Caco-2 (cell line): ENCODE data around the gene PCID2. TPM values are rescaled to one million over a fixed set of nuclear protein-coding genes. Genes with fewer than 3 reads are reported as not detected.

Source experiments
- BruUV-seq: library from RNA; stranded (reverse); fragments of 400-500 nt; replicated peaks from 2 replicates; lab custom pipeline; 2021; lab: Mats Ljungman, UMichigan
- CTCF ChIA-PET: fragments of 300-600 bp; sonication (Branson Sonifier 250); formaldehyde crosslinking; loops from one replicate; lab custom pipeline; 2022; ENCODE audit warnings: antibody characterized with exemption; lab: Charles Lee
- POLR2A ChIA-PET: fragments of 300-600 bp; sonication (Branson Sonifier 250); formaldehyde crosslinking; loops from one replicate; lab custom pipeline; 2022; ENCODE audit warnings: antibody characterized with exemption; lab: Charles Lee
- DNase-seq, 2 experiments: peaks; one replicate each; pipeline versions ENCODE4 v3.0.0 to v3.0.0-alpha.2; 2020 to 2022
- H3K27me3 ChIP-seq: replicated peaks from 2 replicates; pipeline ENCODE4 v1.6.0; 2011; ENCODE audit warnings: low read length; ENCODE audit not compliant: control insufficient read depth, insufficient read depth
- H3K36me3 ChIP-seq: 2 replicates; pipeline ENCODE4 v1.5.1; 2011; ENCODE audit warnings: low read length; ENCODE audit not compliant: control insufficient read depth, insufficient read depth
- H3K4me1 ChIP-seq: fragments of 250-450 bp; sonication (Bioruptor Pico); 2 replicates; pipeline ENCODE4 v1.5.1; 2020; ENCODE audit warnings: mild to moderate bottlenecking
- H3K4me3 ChIP-seq: 2 replicates; pipeline ENCODE4 v1.5.1; 2011; ENCODE audit warnings: low read depth, mild to moderate bottlenecking, control low read depth, low read length
- H3K9me3 ChIP-seq: fragments of 250-450 bp; sonication (Bioruptor Pico); 2 replicates; pipeline ENCODE4 v1.5.1; 2020; ENCODE audit warnings: mild to moderate bottlenecking, moderate library complexity
- H3K27ac Mint-ChIP-seq: one replicate; pipeline ENCODE4 v1.8.0; 2022; ENCODE audit warnings: mixed read lengths; ENCODE audit not compliant: unreplicated experiment
- H3K27me3 Mint-ChIP-seq: one replicate; pipeline ENCODE4 v1.8.0; 2022; ENCODE audit warnings: mixed read lengths; ENCODE audit not compliant: insufficient read depth, unreplicated experiment
- H3K36me3 Mint-ChIP-seq: one replicate; pipeline ENCODE4 v1.8.0; 2022; ENCODE audit warnings: mild to moderate bottlenecking, mixed read lengths; ENCODE audit not compliant: insufficient read depth, unreplicated experiment
- H3K4me1 Mint-ChIP-seq: one replicate; pipeline ENCODE4 v1.8.0; 2022; ENCODE audit warnings: low read depth, mixed read lengths; ENCODE audit not compliant: unreplicated experiment
- H3K4me3 Mint-ChIP-seq: one replicate; pipeline ENCODE4 v1.8.0; 2022; ENCODE audit warnings: mild to moderate bottlenecking, moderate library complexity, mixed read lengths; ENCODE audit not compliant: unreplicated experiment
- H3K9me3 Mint-ChIP-seq: one replicate; pipeline ENCODE4 v1.8.0; 2022; ENCODE audit warnings: mixed read lengths; ENCODE audit not compliant: unreplicated experiment
- intact Hi-C: fragments of 100-400 bp; cut with micrococcal nuclease; formaldehyde crosslinking; loops from one replicate; pipeline ENCODE4 v1.10.0; 2022; ENCODE audit not compliant: unreplicated experiment
- total RNA-seq: library from RNA; stranded (reverse); gene quantifications from 2 replicates; pipeline ENCODE4 v1.2.3, GENCODE V29; 2022
- TF ChIP-seq, protein P1 (sequence below), 2 experiments: fragments of 200-600 bp in 1 of 2; IDR thresholded peaks; 1 replicate in 1 of 2; 2 replicates in 1 of 2; pipeline versions ENCODE4 v1.5.1 to v1.8.0; 2011 to 2022; ENCODE audit warnings: antibody characterized with exemption in 1 of 2, control low read depth in 1 of 2, inconsistent platforms in 1 of 2, low read depth in 1 of 2, low read length in 1 of 2, mild to moderate bottlenecking in 1 of 2, moderate library complexity in 1 of 2; ENCODE audit not compliant: insufficient read depth in 1 of 2, severe bottlenecking in 1 of 2, unreplicated experiment in 1 of 2

The PCID2 gene
- total RNA-seq, 1 experiment from 2014 or later, result 81.5 TPM

DNA sequence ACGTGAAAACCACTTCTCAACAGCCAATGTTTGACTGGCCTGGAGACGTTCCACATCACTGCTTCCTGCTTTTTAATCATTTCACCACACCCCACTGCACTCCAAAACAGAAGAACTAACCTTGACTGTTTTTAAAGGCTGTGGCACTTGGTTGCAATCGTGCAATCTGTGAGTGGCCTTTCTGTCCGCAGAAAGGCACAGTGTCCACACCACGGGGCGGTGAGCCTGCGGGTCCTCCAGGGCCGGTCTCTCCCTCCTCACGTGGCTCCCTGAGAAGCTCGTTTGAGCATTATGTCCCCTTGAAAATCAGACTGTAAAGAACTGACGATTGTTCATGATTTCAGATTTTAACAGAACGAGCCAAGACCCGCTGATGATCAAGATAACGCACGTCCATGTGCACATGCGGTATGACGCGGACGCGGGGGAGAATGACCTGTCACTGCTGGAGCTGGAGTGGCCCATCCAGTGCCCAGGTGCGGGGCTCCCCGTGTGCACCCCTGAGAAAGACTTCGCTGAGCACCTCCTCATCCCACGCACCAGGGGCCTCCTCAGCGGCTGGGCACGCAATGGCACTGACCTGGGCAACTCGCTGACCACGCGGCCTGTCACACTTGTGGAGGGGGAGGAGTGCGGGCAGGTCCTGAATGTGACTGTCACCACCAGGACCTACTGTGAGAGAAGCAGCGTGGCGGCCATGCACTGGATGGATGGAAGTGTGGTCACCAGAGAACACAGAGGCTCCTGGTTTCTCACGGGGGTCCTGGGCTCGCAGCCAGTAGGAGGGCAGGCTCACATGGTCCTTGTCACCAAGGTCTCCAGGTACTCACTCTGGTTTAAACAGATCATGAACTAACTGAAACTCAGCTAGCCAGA, 37.0 kb downstream of the PCID2 start:
- peaks cover 65% of the 10 kb centered on the region for H3K36me3 Mint-ChIP-seq
- Histone ChIP-seq H3K4me3 (no peak overlapping the region), H3K36me3 (peaks cover 2% of the 10 kb centered on the region), H3K4me1 (peaks cover 14% of the 10 kb centered on the region), H3K27me3 (no peaks in the 10 kb centered on the region), H3K9me3 (no peaks in the 10 kb centered on the region)
- H3K9me3 Mint-ChIP-seq, result no peaks in the 10 kb centered on the region
- H3K27ac Mint-ChIP-seq, result no peak overlapping the region
- no peaks in the 10 kb centered on the region for H3K27me3 Mint-ChIP-seq
- no peak for DNase-seq
- peaks cover 13% of the 10 kb centered on the region for H3K4me1 Mint-ChIP-seq
- intact Hi-C loops, result no loop called here
- no peak overlapping the region for H3K4me3 Mint-ChIP-seq
- ChIA-PET CTCF (no interaction called here), POLR2A (no interaction called here)
- no TSS peak for BruUV-seq
- TF ChIP-seq, protein P1, sequence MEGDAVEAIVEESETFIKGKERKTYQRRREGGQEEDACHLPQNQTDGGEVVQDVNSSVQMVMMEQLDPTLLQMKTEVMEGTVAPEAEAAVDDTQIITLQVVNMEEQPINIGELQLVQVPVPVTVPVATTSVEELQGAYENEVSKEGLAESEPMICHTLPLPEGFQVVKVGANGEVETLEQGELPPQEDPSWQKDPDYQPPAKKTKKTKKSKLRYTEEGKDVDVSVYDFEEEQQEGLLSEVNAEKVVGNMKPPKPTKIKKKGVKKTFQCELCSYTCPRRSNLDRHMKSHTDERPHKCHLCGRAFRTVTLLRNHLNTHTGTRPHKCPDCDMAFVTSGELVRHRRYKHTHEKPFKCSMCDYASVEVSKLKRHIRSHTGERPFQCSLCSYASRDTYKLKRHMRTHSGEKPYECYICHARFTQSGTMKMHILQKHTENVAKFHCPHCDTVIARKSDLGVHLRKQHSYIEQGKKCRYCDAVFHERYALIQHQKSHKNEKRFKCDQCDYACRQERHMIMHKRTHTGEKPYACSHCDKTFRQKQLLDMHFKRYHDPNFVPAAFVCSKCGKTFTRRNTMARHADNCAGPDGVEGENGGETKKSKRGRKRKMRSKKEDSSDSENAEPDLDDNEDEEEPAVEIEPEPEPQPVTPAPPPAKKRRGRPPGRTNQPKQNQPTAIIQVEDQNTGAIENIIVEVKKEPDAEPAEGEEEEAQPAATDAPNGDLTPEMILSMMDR (IDR thresholded peaks at IDR 0.05; ENCODE audit: insufficient read depth in 1 of 2, low read depth in 1 of 2, low read length in 1 of 2, severe bottlenecking in 1 of 2, unreplicated experiment in 1 of 2), result no peak

DNA sequence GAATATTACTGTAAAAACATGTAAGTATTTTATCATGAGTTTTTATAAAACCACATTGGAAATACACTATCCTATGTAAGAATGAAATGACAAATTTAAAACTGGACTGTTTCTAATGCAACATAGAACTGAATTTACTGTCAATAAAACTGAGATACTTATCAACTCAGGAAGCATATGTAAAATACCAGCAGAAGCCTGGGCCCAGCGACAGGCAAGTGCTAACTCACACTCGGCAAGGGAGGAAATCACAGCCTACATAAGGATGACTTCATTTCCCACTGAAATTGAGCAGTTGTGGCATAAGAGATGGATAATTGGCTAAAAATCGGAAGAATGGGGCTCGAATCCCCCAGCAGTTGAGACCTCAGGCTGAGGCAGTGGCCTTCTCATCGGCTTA, 38.0 kb downstream of the PCID2 start:
- BruUV-seq, result no TSS peak
- Histone ChIP-seq H3K36me3 (no peaks in the 10 kb centered on the region; the same call in 1 of the 2 replicates), H3K9me3 (no peaks in the 10 kb centered on the region), H3K4me3 (no peak overlapping the region), H3K27me3 (no peaks in the 10 kb centered on the region), H3K4me1 (peaks cover 14% of the 10 kb centered on the region)
- DNase-seq, result no peak
- Mint-ChIP-seq H3K4me3 (no peak overlapping the region), H3K27ac (peak overlapping the region; percentile 59), H3K9me3 (no peaks in the 10 kb centered on the region), H3K36me3 (peaks cover 57% of the 10 kb centered on the region), H3K4me1 (peaks cover 13% of the 10 kb centered on the region), H3K27me3 (no peaks in the 10 kb centered on the region)
- TF ChIP-seq, protein P1 (IDR thresholded peaks at IDR 0.05; ENCODE audit: insufficient read depth in 1 of 2, low read depth in 1 of 2, low read length in 1 of 2, severe bottlenecking in 1 of 2, unreplicated experiment in 1 of 2), result no peak
- intact Hi-C loops, result no loop called here
- ChIA-PET CTCF (no interaction called here), POLR2A (no interaction called here)

DNA sequence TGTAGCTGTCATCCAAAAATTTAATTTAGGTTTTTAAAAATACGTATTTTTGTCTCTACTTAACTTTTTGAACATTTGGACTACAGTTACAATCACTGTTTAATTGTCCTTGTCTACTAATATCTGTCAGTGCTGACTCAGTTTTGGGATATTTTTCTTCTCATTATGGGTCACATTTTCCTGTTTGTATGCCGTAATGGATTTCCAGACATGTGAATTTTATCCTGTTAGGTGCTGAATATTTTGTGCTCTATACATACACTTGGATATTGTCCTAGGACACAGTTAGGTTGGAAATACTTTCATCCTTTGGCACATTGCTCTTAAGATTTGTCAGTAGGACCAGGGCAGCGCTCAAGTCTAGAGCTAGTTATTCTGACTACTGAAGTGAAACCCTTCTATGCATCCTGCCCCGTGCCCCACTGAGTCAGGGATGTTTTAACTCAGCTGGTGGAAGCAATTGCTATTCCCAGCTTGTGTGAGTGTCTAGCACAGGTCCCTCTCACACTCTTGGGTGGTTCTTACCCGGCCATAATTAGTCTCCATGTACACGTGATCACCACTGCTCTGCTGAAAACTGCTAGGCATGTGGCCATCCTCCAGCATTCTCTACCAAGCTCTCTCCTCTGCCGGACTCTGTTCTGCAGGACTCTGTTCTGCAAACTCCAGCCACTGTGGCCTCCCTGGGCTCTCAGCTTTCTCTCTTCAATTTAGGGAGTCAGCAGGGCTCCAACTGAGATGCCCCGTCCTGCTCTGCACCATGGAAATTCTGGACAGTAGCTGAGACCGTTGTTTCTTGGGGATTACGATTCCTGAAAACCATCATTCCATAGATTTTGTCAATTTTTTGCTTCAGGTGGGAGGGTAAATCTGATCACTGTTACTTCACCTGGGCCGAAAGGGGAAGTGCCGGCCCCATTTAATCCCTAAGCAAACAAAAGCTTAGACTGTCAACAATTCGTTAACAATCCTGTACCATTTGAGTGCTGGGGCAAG, 38.9 kb downstream of the PCID2 start:
- ChIA-PET CTCF (interaction anchor here (0.7 kb wide), 1 partner anchor 138 kb away, joined by 4 read pairs; no protein-coding TSS in a partner anchor), POLR2A (no interaction called here)
- Mint-ChIP-seq H3K36me3 (peaks cover 49% of the 10 kb centered on the region), H3K4me1 (peaks cover 13% of the 10 kb centered on the region), H3K27ac (no peak overlapping the region), H3K4me3 (no peak overlapping the region), H3K27me3 (no peaks in the 10 kb centered on the region), H3K9me3 (no peaks in the 10 kb centered on the region)
- intact Hi-C loops, result no loop called here
- peak in 1 of 2 experiments; percentile 62 for DNase-seq
- no peak overlapping the region for H3K4me3 ChIP-seq
- TF ChIP-seq, protein P1 (IDR thresholded peaks at IDR 0.05; ENCODE audit: insufficient read depth in 1 of 2, low read depth in 1 of 2, low read length in 1 of 2, severe bottlenecking in 1 of 2, unreplicated experiment in 1 of 2), result no peak
- H3K9me3 ChIP-seq, result no peaks in the 10 kb centered on the region
- no TSS peak for BruUV-seq
- no peaks in the 10 kb centered on the region for H3K27me3 ChIP-seq
- H3K36me3 ChIP-seq, result no peaks in the 10 kb centered on the region; the same call in 1 of the 2 replicates
- H3K4me1 ChIP-seq, result peaks cover 14% of the 10 kb centered on the region
